AG04449 (cell line): ENCODE data around the gene FRAT2.

Source experiments
- CTCF ChIA-PET: fragments of 350-600 bp; formaldehyde crosslinking; extraction: SDS; loops from one replicate; lab custom pipeline; 2021; ENCODE audit warnings: antibody characterized with exemption; lab: Yijun Ruan, JAX
- POLR2A ChIA-PET: fragments of 400-600, 350-600 bp; formaldehyde crosslinking; extraction: SDS; loops from one replicate; lab custom pipeline; 2020; ENCODE audit warnings: antibody characterized with exemption, inconsistent platforms; lab: Yijun Ruan, JAX
- DNase-seq: peaks from one replicate; pipeline ENCODE4 v3.0.0-alpha.2; 2010; ENCODE audit warnings: low read depth, low spot score
- H3K4me3 ChIP-seq: 2 replicates; pipeline ENCODE4 v1.5.1; 2011; ENCODE audit warnings: low read depth, mild to moderate bottlenecking, control low read depth, low read length
- TF ChIP-seq, protein P1 (sequence below): IDR thresholded peaks from one replicate; pipeline ENCODE4 v1.5.1; 2011; ENCODE audit warnings: mild to moderate bottlenecking, moderate library complexity, low read length, control low read depth, inconsistent platforms; ENCODE audit not compliant: insufficient read depth; ENCODE audit errors: missing control alignments

The FRAT2 gene

GRCh38 chr10:97358781-97359180 is 24.3 kb upstream of the FRAT2 start:
- ChIA-PET POLR2A (interaction anchor here (1.7 kb wide), 1 partner anchor 26 kb away, joined by 6 read pairs; no protein-coding TSS in a partner anchor), CTCF (interaction anchor here (0.6 to 1.5 kb wide), 4 partner anchors 13 to 85 kb away, joined by 3 to 4 read pairs (median 3); partner anchors contain the start of gene ARHGAP19)
- TF ChIP-seq, protein P1, sequence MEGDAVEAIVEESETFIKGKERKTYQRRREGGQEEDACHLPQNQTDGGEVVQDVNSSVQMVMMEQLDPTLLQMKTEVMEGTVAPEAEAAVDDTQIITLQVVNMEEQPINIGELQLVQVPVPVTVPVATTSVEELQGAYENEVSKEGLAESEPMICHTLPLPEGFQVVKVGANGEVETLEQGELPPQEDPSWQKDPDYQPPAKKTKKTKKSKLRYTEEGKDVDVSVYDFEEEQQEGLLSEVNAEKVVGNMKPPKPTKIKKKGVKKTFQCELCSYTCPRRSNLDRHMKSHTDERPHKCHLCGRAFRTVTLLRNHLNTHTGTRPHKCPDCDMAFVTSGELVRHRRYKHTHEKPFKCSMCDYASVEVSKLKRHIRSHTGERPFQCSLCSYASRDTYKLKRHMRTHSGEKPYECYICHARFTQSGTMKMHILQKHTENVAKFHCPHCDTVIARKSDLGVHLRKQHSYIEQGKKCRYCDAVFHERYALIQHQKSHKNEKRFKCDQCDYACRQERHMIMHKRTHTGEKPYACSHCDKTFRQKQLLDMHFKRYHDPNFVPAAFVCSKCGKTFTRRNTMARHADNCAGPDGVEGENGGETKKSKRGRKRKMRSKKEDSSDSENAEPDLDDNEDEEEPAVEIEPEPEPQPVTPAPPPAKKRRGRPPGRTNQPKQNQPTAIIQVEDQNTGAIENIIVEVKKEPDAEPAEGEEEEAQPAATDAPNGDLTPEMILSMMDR = no peak
- no peak overlapping the region for H3K4me3 ChIP-seq
- DNase-seq = no peak

GRCh38 chr10:97358349-97358748 is 23.8 kb upstream of the FRAT2 start:
- H3K4me3 ChIP-seq = no peak overlapping the region
- TF ChIP-seq, protein P1 = no peak
- ChIA-PET POLR2A (interaction anchor here (1.7 kb wide), 1 partner anchor 26 kb away, joined by 6 read pairs; no protein-coding TSS in a partner anchor), CTCF (interaction anchor here (0.6 to 1.5 kb wide), 3 partner anchors 12 to 80 kb away, joined by 3 to 4 read pairs (median 3); partner anchors contain the start of gene ARHGAP19)
- no peak for DNase-seq

- POLR2A ChIA-PET = interaction anchor here (0.6 kb wide), 1 partner anchor 32 kb away, joined by 3 read pairs; no protein-coding TSS in a partner anchor
- TF ChIP-seq, protein P1 = no peak
- H3K4me3 ChIP-seq = no peak overlapping the region
- DNase-seq = no peak
- CTCF ChIA-PET = interaction anchor here (0.9 to 2.8 kb wide), 4 partner anchors 10 to 284 kb away, joined by 3 to 24 read pairs (median 4); no protein-coding TSS in a partner anchor
These were observed 22.4 kb upstream of the FRAT2 start for GRCh38 chr10:97356918-97357317.

DNA sequence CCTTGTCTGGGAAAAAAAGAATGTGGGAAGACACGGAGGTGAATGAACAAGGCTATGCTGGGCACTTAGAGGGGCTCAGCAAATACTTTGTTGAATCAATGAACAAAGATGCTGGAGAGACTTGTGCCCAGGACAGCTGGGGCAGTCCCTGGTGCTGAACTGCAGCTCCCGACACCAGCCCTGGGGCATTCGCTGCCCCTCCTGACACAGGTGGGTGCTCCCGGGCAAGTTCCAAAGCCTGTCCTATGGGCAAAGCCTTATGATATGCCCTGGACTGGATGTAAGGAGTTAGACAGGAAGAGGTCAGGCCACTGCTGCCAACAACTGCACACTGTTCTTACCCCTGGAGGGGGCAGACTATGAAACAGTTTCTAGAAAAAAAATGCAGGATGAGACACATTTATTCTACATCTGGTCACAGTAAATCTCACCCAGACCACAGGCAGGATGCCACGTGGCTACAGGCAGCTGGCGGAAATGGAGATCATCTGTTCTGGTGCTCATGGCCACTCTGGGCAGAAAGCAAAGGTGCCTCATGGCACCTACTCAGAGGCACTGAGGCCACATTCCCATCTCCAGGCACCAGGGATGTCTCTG is 21.9 kb upstream of the FRAT2 start:
- ChIA-PET CTCF (interaction anchor here (0.8 to 2.8 kb wide), 6 partner anchors 9 to 284 kb away, joined by 3 to 24 read pairs (median 4); no protein-coding TSS in a partner anchor), POLR2A (interaction anchor here (0.6 kb wide), 1 partner anchor 32 kb away, joined by 3 read pairs; no protein-coding TSS in a partner anchor)
- DNase-seq = no peak
- TF ChIP-seq, protein P1 = no peak
- H3K4me3 ChIP-seq = no peak overlapping the region

- TF ChIP-seq, protein P1 = peak; percentile 16
- CTCF ChIA-PET = interaction anchor here (0.8 to 2.8 kb wide), 3 partner anchors 77 to 283 kb away, joined by 3 to 24 read pairs (median 5); no protein-coding TSS in a partner anchor
- H3K4me3 ChIP-seq = no peak overlapping the region
- no peak for DNase-seq
- POLR2A ChIA-PET = no interaction called here
These were observed 21.0 kb upstream of the FRAT2 start for GRCh38 chr10:97355571-97355975.

- TF ChIP-seq, protein P1 = no peak
- POLR2A ChIA-PET = no interaction called here
- CTCF ChIA-PET = interaction anchor here (1.4 kb wide), 1 partner anchor 281 kb away, joined by 3 read pairs; no protein-coding TSS in a partner anchor
- DNase-seq = no peak
- no peak overlapping the region for H3K4me3 ChIP-seq
These were observed 19.4 kb upstream of the FRAT2 start for GRCh38 chr10:97353945-97354344.
